ENCODE data around the gene PSME1. TPM values are rescaled to one million over a fixed set of nuclear protein-coding genes. Genes with fewer than 3 reads are reported as not detected.
A peak's percentile ranks its signal among the peaks of the same experiment; 100 is the strongest.

Gene PSME1
- total and polyA plus RNA-seq, 10 of the 15 experiments (the other 5 are each of a cell fraction or from before 2014, with no cell fraction given) = 250 to 1,378 (median 412) TPM

DNA sequence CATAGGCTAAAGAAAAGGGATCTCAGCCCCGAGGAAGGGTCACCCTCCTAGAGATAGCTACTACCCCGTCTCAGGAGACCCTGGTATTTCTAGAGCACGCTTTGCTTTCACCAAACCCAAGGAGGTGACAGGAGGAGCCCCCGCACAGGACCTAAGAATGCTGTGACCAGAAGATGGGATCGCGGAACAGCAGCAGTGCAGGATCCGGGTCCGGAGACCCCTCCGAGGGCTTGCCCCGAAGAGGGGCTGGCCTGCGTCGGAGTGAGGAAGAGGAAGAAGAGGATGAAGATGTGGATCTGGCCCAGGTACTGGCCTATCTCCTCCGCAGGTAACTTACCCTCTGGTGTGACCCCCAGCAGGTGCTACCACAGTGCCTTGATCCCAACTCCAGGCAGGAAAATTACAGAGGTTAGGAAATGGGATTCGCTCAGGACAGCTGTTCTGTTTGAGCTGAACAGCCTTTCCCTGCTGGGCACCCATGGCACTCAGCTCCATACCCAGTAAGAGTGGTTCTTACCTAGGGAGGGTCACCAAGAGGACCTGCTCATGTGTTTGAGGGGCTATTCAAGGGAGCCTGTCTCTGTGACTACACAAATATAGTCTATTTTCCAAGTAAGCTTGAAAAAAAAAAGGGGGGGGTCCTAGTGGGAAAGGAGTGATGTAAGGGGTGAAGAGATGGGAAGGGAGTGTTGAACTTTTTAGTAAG is 20.4 kb upstream of the PSME1 start:
- SMC1A ChIA-PET (ENCODE audit: uncharacterized antibody, unreplicated experiment) = interaction anchor here (0.9 to 7.7 kb wide), 15 partner anchors 10 to 182 kb away, joined by 3 to 70 read pairs (median 7); partner anchors contain the start of genes CHMP4A, IPO4, IRF9 and PCK2
- Histone ChIP-seq H3K27ac (ENCODE audit: control insufficient read depth, insufficient read depth) (peak overlapping the region; percentile 94), H3K27me3 (replicated peaks in 1 of 2; ENCODE audit: control insufficient read depth in 2 of 2, insufficient read depth in 2 of 2, low read length in 1 of 2) (no peaks in the 10 kb centered on the region), H3K36me3 (ENCODE audit: control insufficient read depth in 2 of 2, insufficient read depth in 2 of 2, low read length in 1 of 2) (peaks cover 7 to 23% of the 10 kb centered on the region in 2 experiments), H3K79me2 (ENCODE audit: control insufficient read depth, insufficient read depth, low read length) (peaks cover 24% of the 10 kb centered on the region), H3K4me3 (peak overlapping the region; percentile 96), H3K9me3 (replicated peaks; ENCODE audit: control insufficient read depth, insufficient read depth, low read length) (no peaks in the 10 kb centered on the region), H2AFZ (ENCODE audit: control insufficient read depth, low read depth, low read length) (peak overlapping the region; percentile 82), H3K4me2 (ENCODE audit: control insufficient read depth, insufficient read depth) (peak overlapping the region; percentile 92), H3K9ac (ENCODE audit: control insufficient read depth, insufficient read depth, low read length) (peak overlapping the region; percentile 82), H3K4me1 (ENCODE audit: control insufficient read depth, insufficient read depth, low read length) (peaks cover 5% of the 10 kb centered on the region), H4K20me1 (ENCODE audit: control insufficient read depth, insufficient read depth) (no peaks in the 10 kb centered on the region)
- ATAC-seq = no peak
- intact Hi-C loops (cut with micrococcal nuclease; ENCODE audit: unreplicated experiment) = loop anchor here (2.0 kb wide), 1 partner anchor 55 kb away; no protein-coding TSS in a partner anchor
- POLR2A ChIA-PET = interaction anchor here (0.7 to 17.1 kb wide), 15 partner anchors 10 to 315 kb away, joined by 3 to 276 read pairs (median 7); partner anchors contain the start of genes CARMIL3, CHMP4A, EMC9 and FITM1
- 0% methylated on average over 14 of the region's 14 CpGs for WGBS (ENCODE audit: insufficient coverage, insufficient replicate concordance, low lambda C conversion rate, missing lambda C conversion rate)
- TF ChIP-seq, protein P1, sequence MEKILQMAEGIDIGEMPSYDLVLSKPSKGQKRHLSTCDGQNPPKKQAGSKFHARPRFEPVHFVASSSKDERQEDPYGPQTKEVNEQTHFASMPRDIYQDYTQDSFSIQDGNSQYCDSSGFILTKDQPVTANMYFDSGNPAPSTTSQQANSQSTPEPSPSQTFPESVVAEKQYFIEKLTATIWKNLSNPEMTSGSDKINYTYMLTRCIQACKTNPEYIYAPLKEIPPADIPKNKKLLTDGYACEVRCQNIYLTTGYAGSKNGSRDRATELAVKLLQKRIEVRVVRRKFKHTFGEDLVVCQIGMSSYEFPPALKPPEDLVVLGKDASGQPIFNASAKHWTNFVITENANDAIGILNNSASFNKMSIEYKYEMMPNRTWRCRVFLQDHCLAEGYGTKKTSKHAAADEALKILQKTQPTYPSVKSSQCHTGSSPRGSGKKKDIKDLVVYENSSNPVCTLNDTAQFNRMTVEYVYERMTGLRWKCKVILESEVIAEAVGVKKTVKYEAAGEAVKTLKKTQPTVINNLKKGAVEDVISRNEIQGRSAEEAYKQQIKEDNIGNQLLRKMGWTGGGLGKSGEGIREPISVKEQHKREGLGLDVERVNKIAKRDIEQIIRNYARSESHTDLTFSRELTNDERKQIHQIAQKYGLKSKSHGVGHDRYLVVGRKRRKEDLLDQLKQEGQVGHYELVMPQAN (conservative IDR thresholded peaks at IDR 0.05) = peak; percentile 26; the same call in 1 of the 2 replicates
- TF ChIP-seq, protein P2, sequence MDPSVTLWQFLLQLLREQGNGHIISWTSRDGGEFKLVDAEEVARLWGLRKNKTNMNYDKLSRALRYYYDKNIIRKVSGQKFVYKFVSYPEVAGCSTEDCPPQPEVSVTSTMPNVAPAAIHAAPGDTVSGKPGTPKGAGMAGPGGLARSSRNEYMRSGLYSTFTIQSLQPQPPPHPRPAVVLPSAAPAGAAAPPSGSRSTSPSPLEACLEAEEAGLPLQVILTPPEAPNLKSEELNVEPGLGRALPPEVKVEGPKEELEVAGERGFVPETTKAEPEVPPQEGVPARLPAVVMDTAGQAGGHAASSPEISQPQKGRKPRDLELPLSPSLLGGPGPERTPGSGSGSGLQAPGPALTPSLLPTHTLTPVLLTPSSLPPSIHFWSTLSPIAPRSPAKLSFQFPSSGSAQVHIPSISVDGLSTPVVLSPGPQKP (IDR thresholded peaks at IDR 0.05; ENCODE audit: low read depth, low read length) = no peak
- DNase-seq (ENCODE audit: low read depth, low spot score) = no peak
- FAIRE-seq = no peak
- RAD21 ChIA-PET (ENCODE audit: unreplicated experiment) = interaction anchor here (1.1 to 5.8 kb wide), 17 partner anchors 9 to 158 kb away, joined by 3 to 69 read pairs (median 9); partner anchors contain the start of genes CARMIL3, EMC9, IPO4 and IRF9
- in situ Hi-C loops (cut with MboI) = loop anchor here (25.0 kb wide), 1 partner anchor 803 kb away; the partner anchor contains the start of genes BCL2L2, PABPN1 and PPP1R3E
- CTCF ChIA-PET = interaction anchor here (0.7 to 5.9 kb wide), 18 partner anchors 8 to 1021 kb away, joined by 3 to 39 read pairs (median 7); partner anchors contain the start of genes ACIN1, CIDEB, EMC9 and IRF9
- BruUV-seq (replicated peaks) = TSS peak; percentile 76
